HG02610 (cell line): ENCODE results near the gene DHCR24.
"Not testable (repeated sequence)": the region's sequence is repeated elsewhere in the genome, so short reads cannot be mapped to it uniquely, and the experiment has no call there.

Experiments
- ATAC-seq: cut with Tn5 transposase; IDR thresholded peaks from one replicate; pipeline ENCODE4 v1.9.1; 2021; ENCODE audit warnings: mild to moderate bottlenecking, moderate library complexity; ENCODE audit not compliant: unreplicated experiment

DHCR24 gene

DNA sequence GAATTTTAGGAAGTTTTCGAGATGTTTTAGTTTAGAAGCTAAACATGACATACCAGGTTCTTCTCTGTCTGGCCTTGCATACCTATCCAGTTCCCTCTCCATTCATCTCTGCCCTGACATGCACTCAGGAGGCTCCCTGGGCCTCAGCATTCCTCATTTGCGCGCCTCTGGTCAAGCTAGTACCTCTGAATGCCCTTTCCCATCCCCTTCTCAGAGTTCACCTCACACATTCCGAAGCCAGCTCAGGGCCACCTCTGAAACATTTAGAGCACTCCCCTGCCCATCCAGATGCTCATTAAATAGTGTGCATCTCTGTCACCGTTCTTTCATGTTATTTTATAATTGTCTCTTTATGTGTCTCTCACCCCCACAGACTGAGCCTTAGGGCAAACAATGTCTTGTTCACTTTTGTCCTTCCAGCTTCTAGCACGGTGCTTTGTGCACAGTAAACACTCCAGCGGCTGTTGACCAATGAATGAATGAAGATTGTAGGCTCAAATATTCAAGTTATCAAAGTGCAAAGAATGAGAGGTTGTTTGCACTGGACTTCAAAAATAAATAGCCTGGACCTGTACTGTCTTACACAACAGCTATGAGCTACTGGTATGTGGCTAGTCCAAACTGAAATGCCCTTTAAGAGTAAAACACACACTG, 1.2 kb upstream of the DHCR24 start:
- no peak for ATAC-seq

DNA sequence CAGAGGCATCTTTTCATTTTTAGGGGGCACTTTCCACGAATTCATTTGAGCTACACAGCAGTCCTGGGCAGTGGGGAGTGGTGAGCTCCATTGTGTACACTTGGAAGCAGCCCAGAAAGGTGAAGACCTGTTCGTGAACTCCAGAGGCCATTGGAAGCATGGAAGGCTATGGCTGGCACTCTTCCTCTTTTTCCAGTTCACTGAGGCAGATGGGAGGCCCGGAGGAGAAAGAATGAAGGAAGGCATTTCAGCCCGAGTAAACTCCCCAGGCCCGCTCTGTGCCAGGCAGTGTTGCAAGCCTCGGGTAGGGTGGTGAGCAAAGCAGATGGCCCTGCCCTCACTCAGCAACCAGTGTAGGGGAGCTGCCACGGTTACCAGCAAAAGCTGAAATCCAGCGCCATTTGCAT, 673 bp upstream of the DHCR24 start:
- ATAC-seq, result no peak

- no peak for ATAC-seq
Observed at GRCh38 chr1:54885807-54886723, 930 bp downstream of the DHCR24 start.

GRCh38 chr1:54885237-54885679, 1.7 kb downstream of the DHCR24 start:
- ATAC-seq, result no peak

DNA sequence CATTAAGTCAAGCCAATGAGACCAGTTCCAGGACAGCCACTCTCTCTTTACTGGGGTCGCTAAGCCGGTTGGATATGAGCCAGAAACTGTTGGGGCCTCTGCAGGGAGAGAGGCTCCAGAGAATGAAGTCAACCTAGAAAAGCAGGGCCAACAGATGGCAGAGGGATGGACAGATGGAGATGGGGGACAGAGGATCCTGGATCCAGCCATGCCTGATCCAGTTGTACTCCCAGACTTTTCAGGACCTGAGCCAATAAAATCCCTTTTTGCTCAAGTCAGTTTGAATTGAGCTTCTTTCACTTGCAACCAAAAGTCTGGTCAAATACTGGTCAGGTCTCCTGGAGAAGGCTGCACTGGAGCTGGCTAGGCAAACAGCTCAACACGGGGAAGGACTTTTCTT, 2.2 kb downstream of the DHCR24 start:
- no peak for ATAC-seq

GRCh38 chr1:54884135-54884586, 2.8 kb downstream of the DHCR24 start:
- no peak for ATAC-seq

- no peak for ATAC-seq
Observed at GRCh38 chr1:54883349-54884102, 3.5 kb downstream of the DHCR24 start.

- ATAC-seq, result no peak
Observed at GRCh38 chr1:54882519-54882918, 4.5 kb downstream of the DHCR24 start.

DNA sequence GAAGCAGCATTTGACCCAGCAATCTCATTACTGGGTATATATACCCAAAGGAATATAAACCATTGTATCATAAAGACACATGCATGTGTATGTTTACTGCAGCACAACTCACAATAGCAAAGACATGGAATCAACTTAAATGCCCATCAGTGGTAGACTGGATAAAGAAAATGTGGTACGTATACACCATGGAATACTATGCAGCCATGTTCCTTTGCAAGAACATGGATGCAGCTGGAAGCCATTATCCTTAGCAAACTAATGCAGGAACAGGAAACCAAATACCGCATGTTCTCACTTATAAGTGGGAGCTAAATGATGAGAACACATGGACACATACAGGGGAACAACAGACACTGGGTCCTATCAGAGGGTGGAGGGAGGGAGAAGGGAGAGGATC, 5.4 kb downstream of the DHCR24 start:
- ATAC-seq, result not testable (repeated sequence)

DNA sequence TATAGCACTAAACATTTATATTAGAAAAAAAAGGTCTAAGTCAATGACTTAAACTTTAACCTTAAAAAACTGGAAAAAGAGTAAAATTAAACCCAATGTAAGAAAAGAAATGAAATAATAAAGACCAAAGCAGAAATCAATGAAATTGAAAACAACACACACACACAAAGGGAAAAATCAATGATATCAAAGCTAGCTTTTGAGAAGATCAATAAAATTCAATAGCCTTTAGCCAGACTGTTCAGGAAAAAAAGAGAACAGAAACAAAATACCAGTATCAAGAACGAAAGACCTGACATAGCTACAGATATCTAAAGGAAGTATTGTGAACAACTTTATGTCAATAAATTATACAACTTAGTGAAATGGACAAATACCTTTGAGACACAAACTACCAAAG, 7.1 kb downstream of the DHCR24 start:
- ATAC-seq, result no peak

DNA sequence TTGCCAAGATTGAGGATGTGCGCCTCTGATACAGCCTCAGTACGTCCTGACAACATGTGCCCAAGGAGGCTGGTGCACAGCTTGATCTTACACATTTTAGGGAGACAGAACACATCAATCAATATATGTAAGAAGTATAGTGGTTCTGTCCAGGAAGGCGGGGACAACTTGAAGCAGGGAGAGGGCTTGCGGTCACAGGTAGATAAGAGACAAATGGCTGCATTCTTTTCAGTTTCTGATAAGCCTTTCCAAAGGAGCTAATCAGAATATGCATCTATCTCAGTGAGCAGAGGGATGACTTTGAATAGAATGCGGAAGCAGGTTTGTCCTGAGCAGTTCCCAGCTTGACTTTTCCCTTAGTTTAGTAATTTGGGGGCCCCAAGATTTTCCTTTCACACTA, 10.2 kb downstream of the DHCR24 start:
- no peak for ATAC-seq

DNA sequence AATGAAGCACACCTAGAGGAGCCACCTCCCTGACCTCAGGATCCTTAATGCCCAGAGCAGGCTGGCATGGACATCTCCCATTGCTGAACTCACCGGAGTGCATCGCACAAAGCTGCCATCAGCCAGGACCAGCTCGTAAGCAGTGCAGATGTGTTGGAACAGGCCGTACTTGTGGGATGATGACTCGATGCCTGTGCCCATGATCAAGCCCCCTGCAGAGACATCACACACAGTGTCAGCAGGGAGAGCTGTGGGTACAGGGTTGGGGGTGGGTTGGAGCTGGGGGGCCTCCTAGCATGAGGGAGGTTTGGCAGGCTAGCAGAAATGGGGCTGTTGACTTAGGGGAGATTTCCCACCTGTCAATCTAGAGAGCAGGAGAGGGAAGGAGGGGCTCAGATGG, 12.0 kb downstream of the DHCR24 start:
- no peak for ATAC-seq

DNA sequence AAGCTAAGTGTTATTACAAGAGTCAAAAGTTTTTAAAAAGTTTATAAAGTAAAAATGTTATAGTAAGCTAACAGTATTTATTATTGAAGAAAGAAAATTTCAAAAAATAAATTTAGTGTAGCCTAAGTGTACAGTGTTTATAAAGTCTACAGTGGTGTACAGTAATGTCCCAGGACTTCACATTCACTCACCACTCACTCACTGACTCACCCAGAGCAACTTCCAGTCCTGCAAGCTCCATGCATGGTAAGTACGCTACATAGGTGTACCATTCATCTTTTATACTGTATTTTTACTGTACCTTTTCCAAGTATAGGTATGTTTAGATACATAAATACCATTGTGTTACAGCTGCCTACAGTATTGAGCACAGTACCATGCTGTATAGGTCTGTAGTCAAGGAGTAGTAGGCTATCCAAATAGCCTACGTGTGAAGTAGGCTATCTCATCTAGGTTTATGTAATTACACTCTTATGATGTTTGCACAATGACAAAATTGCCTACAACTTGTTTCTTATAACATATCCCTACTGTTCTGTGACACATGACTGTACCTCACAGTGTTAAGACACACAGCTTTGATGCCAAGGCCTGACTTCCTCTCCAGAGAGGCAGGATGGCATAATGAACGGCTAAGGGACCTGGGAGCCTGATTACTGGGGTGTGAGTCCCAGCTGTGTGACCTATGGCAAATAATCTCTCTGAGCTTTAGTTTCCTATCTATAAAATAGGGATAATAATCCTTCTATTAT, 12.7 kb downstream of the DHCR24 start:
- no peak for ATAC-seq

- no peak for ATAC-seq
Observed at GRCh38 chr1:54872036-54872331, 15.0 kb downstream of the DHCR24 start.

DNA sequence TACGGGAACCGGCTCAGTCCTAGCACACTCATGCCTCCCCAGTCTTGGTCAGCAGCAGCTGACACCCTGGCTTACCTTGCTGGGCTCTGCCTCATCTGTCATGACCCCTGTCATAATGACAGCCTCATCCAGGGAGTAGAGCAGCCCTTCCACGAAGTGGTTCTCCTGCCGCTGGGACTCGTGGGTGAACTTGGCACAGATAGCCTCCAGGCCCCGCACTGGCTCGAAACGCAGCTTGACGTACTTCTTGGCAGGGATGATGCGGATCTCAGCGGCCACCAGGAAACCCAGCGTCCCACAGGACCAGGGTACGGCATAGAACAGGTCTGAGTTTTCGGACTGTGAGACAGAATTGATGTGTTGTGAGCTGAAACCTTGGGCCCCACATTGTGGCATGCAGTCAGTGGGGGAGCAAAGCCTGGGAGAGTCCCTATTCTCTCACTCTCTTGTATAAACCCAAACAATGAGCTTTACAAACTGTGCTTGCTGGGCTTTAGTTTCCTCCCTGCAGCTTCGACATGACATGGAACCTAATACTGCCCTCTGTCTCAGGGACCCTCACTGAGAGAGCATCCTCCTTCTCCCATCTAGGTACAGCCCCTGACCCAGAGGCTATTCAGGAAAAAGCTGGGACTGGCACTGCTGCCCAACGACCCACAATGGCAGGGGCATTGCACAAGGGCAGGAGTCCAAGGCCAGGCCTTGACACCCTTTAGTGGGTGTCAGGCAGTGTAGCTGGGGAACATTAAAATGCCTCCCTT, 15.5 kb downstream of the DHCR24 start:
- ATAC-seq, result no peak

- no peak for ATAC-seq
Observed at GRCh38 chr1:54870869-54871268, 16.1 kb downstream of the DHCR24 start.

GRCh38 chr1:54869173-54869851, 17.7 kb downstream of the DHCR24 start:
- ATAC-seq, result no peak

GRCh38 chr1:54867717-54868057, 19.3 kb downstream of the DHCR24 start:
- ATAC-seq, result no peak

DNA sequence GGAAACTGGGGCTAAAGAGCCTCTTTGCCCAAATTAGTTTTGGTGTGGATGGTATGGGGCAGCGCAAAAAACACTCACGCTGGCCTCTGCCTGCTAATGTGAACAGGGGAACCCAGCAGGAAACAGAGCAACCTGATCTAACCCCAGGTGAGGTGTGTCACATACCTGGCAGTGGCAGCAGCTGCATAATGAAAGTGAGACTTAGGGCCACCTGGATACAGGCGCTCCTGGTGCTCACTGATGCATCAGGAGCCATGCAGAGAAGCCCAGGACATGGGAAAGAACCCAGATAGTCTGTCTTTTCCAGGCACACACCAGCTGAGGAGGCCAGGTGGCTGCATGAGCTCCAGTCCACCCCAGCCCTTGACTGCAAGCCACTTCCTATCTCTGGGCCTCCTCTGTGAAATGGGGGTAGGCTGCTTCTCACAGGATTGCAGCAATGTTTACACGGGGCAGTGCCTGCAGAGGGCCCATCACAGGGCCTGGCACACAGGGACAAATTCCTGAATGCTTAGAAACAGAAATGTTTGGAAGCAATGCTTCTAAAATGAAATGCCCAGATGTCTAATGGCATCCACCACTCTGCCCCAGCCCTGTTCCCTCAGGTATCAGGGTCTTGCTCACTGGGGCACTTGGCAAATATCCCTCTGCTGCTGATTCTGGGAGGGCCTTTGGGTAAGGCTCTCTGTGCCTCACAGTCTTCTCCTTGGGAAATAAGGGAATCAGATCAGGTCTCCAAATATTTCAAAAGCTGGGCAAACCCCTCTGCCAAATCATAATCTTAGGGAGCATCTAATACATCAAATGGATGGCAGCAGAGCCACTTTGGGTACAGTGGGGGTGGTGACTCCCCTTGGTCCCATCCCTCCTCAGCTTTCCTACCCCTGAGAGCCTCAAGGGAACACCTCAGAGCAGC, 19.9 kb downstream of the DHCR24 start:
- ATAC-seq, result no peak
